ENCODE measurements around the gene ELAVL4. TPM values are rescaled to one million over a fixed set of nuclear protein-coding genes. Genes with fewer than 3 reads are reported as not detected.

The ELAVL4 gene
- total and polyA plus RNA-seq, 8 donors = 0.60 to 10.3 (median 1.4) TPM

- Histone ChIP-seq H3K27ac (no peak overlapping the region), H3K9me3 (no peaks in the 10 kb centered on the region), H3K27me3 (no peaks in the 10 kb centered on the region), H3K4me3 (no peak overlapping the region), H3K4me1 (no peaks in the 10 kb centered on the region), H3K36me3 (no peaks in the 10 kb centered on the region)
- DNase-seq (no peak), ATAC-seq (no peak), FAIRE-seq (no peak)
- intact Hi-C loops (cut with DNase I) = no loop called here
- WGBS, 2 donors = 69 to 79% methylated on average over 7 of the region's 7 CpGs
- no peak for TF ChIP-seq CTCF (IDR thresholded peaks at IDR 0.05)
Measured at GRCh38 chr1:50218344-50219120, 109.8 kb downstream of the ELAVL4 start.

GRCh38 chr1:50228871-50229384 is 120.2 kb downstream of the ELAVL4 start:
- TF ChIP-seq CTCF (IDR thresholded peaks at IDR 0.05) = no peak
- no peak for ATAC-seq
- WGBS, 2 donors = 37 to 42% methylated on average over 4 of the region's 4 CpGs
- no peaks in the 10 kb centered on the region for H3K9me3 ChIP-seq
- H3K36me3 ChIP-seq = no peaks in the 10 kb centered on the region
- no peak for DNase-seq
- intact Hi-C loops (cut with DNase I) = no loop called here
- no peak for FAIRE-seq
- H3K27ac ChIP-seq = no peak overlapping the region
- no peaks in the 10 kb centered on the region for H3K27me3 ChIP-seq
- no peaks in the 10 kb centered on the region for H3K4me1 ChIP-seq
- no peak overlapping the region for H3K4me3 ChIP-seq

- Histone ChIP-seq H3K4me3 (no peak overlapping the region), H3K27me3 (no peaks in the 10 kb centered on the region), H3K9me3 (no peaks in the 10 kb centered on the region), H3K4me1 (no peaks in the 10 kb centered on the region), H3K36me3 (no peaks in the 10 kb centered on the region), H3K27ac (no peak overlapping the region)
- 54 to 57% methylated on average over 5 of the region's 5 CpGs for WGBS, 2 donors
- DNase-seq (no peak), FAIRE-seq (no peak), ATAC-seq (no peak)
- TF ChIP-seq CTCF (IDR thresholded peaks at IDR 0.05) = no peak
- intact Hi-C loops (cut with DNase I) = no loop called here
Measured at GRCh38 chr1:50231209-50231608, 122.5 kb downstream of the ELAVL4 start.

- ATAC-seq = no peak
- Histone ChIP-seq H3K4me1 (no peaks in the 10 kb centered on the region), H3K36me3 (no peaks in the 10 kb centered on the region), H3K4me3 (no peak overlapping the region), H3K27ac (no peak overlapping the region), H3K9me3 (no peaks in the 10 kb centered on the region), H3K27me3 (no peaks in the 10 kb centered on the region)
- DNase-seq = no peak
- WGBS, 2 donors = 47 to 66% methylated on average over 3 of the region's 3 CpGs
- no peak for TF ChIP-seq CTCF (IDR thresholded peaks at IDR 0.05)
- FAIRE-seq = no peak
- intact Hi-C loops (cut with DNase I) = no loop called here
Measured at GRCh38 chr1:50232336-50232735, 123.6 kb downstream of the ELAVL4 start.

- intact Hi-C loops (cut with DNase I) = no loop called here
- Histone ChIP-seq H3K9me3 (no peaks in the 10 kb centered on the region), H3K36me3 (no peaks in the 10 kb centered on the region), H3K27me3 (no peaks in the 10 kb centered on the region), H3K4me3 (no peak overlapping the region), H3K27ac (no peak overlapping the region), H3K4me1 (no peaks in the 10 kb centered on the region)
- WGBS, 2 donors = 42 to 59% methylated on average over 3 of the region's 3 CpGs
- no peak for FAIRE-seq
- no peak for ATAC-seq
- TF ChIP-seq CTCF (IDR thresholded peaks at IDR 0.05) = no peak
- DNase-seq = no peak
Measured at GRCh38 chr1:50236656-50237055, 127.9 kb downstream of the ELAVL4 start.
